HG03095 (cell line): ENCODE data around the gene SH3BP2.

Experiments used
- ATAC-seq: cut with Tn5 transposase; IDR thresholded peaks from one replicate; pipeline ENCODE4 v1.9.1; 2021; ENCODE audit warnings: moderate library complexity; ENCODE audit not compliant: unreplicated experiment

Gene SH3BP2, protein sequence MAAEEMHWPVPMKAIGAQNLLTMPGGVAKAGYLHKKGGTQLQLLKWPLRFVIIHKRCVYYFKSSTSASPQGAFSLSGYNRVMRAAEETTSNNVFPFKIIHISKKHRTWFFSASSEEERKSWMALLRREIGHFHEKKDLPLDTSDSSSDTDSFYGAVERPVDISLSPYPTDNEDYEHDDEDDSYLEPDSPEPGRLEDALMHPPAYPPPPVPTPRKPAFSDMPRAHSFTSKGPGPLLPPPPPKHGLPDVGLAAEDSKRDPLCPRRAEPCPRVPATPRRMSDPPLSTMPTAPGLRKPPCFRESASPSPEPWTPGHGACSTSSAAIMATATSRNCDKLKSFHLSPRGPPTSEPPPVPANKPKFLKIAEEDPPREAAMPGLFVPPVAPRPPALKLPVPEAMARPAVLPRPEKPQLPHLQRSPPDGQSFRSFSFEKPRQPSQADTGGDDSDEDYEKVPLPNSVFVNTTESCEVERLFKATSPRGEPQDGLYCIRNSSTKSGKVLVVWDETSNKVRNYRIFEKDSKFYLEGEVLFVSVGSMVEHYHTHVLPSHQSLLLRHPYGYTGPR

GRCh38 chr4:2792711-2793585, at the start of gene SH3BP2:
SH3BP2 (plus strand) TSS chr4:2793085; CDS start chr4:2820618, 27,533 bp downstream.
- ATAC-seq: peak; percentile 40

DNA sequence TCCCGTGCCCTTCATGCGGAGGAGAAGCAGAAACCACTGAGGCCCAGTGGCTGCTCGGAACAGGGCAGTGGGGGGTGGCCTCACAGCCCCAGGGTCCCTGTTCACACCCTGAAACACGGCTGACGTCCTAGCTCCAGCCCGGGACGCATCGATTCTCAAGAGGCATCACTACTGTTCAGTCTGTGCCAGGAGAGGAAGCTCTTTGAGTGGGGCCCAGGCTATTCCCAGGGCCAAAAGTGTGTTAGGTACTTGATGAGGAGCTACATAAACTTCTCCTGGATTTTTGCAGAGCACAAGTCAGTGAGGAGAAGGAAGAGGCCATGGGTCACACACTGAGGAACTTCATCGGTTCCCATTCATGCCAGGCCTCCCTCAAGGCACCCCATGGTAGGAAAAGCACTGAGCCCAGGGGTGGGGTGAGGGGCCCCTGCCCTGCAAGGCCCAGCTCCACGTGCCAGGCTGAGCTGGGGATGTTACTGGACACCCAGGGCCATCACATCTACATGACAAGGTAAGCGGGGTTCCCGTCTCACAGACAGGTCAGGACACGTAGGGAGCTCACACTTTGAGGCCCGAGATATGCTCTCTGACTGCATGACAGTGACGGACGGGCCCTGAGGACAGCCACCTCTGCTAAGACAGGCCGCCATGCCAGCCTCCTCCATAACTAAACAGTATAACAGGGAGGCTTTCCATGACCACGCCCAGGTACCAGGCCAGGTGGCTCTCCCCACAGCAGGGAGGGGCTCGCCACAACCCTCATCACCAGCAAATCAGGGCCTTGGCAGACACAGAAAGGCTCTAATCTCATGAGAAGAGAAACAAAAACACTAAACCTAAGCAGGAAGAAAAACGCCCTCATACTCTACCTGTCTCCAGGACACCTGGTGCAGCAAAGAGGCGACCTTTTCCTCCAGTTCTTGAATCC, 49.1 kb upstream of the SH3BP2 start:
- no peak for ATAC-seq

DNA sequence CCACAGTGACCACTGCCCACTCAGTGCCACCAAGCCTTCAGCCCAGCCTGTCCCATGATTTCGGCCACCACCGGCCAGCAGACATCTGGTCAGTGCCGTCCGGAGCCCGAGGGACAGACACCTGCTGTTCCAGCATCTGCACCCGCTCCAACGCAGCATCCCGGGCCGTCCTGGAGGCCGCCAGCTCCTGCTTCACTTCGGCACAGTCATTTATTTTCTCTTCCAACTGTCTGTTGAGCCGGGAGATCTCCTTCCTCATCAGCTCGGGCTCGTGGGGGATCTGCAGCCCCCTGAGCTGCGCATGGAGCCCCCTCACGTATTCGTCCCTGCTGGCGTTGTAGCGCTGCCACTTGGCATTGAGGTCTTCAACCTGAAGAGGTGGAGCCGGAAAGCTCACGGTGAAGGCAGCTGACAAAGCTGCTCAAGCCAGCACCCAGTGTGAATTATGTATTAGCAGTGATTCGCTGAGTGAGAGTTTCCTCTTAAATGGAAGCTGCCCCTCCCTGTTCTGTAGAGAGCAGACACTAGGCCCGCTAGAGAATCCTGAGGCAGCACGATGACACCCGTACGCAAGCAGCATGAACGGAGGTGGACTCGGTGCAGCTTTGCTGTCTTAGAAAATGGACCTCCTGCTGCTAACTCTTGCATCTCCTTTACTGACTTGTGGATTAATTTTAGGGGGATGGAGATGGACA, 48.2 kb upstream of the SH3BP2 start:
- ATAC-seq: no peak

- no peak for ATAC-seq
Measured at GRCh38 chr4:2745516-2745915, 47.4 kb upstream of the SH3BP2 start.

GRCh38 chr4:2745981-2746806, 46.7 kb upstream of the SH3BP2 start:
- ATAC-seq: peak; percentile 93

- ATAC-seq: no peak
Measured at GRCh38 chr4:2746891-2747695, 45.8 kb upstream of the SH3BP2 start.

DNA sequence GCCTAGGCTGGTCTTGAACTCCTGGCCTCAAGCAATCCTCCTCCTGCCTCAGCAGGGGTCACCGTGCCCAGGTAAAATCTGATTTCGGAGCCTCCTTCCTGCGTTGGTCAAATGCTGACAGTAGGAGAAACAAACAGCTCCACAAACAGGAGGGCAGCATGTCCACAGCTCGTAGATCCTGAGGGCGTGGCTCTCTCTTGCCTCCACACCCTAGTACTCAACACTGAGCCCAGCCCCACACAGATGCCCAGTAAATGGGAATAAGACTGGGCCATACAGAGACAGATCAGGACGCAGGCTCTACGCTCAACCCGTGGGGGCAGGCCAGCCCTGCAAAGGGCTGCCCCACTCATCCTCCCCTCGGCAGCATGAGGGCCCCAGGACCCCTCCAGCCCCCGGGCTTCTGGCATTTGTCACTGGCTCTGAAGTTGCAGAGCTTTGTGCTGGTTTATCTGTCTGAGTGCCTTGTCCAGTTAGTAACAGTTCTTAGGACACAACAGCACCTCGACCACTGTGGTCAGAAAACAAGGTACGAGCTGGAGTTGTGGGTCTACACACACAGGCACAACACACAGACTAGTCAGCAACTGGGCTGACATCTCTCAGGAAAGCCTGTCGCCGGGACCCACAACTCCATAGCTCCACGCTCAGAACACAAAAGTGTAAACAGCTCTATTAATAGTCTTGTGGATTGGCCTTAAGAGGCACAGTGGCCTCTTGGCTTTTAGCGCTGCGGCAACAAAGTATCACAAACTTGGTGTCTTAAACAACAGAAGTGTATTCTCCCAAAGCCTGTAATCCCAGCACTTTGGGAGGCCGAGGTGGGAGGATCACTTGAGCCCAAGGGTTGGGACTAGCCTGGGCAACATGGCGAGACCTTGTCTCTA, 41.9 kb upstream of the SH3BP2 start:
- no peak for ATAC-seq

DNA sequence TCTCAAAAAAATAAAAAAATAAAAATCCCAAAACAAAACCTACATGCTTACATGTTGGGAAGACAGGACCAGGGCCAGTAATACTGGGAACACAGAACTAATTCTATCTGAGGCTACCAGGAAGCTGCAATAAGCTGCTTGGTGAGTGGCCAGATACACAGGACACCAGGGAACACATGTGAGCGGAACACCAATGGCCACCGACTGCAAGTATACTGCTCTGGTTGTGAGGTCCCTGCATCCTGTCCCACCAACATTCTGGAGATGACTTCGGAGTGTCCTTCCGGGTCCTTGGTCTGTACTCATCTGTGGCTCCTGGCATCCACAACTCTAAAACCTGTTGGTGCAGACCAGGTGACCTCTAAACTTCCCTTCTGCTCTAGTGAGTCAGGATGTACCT, 39.4 kb upstream of the SH3BP2 start:
- no peak for ATAC-seq

- ATAC-seq: no peak
Measured at GRCh38 chr4:2754848-2755819, 37.8 kb upstream of the SH3BP2 start.

GRCh38 chr4:2755821-2756690, 36.8 kb upstream of the SH3BP2 start, which contains the start of gene TNIP2:
TNIP2 (minus strand) TSS chr4:2756336; CDS start chr4:2756289, 47 bp downstream.
- ATAC-seq: peak; percentile 54

- ATAC-seq: no peak
Measured at GRCh38 chr4:2756691-2757350, 36.1 kb upstream of the SH3BP2 start.

- ATAC-seq: no peak
Measured at GRCh38 chr4:2757426-2757825, 35.5 kb upstream of the SH3BP2 start.

DNA sequence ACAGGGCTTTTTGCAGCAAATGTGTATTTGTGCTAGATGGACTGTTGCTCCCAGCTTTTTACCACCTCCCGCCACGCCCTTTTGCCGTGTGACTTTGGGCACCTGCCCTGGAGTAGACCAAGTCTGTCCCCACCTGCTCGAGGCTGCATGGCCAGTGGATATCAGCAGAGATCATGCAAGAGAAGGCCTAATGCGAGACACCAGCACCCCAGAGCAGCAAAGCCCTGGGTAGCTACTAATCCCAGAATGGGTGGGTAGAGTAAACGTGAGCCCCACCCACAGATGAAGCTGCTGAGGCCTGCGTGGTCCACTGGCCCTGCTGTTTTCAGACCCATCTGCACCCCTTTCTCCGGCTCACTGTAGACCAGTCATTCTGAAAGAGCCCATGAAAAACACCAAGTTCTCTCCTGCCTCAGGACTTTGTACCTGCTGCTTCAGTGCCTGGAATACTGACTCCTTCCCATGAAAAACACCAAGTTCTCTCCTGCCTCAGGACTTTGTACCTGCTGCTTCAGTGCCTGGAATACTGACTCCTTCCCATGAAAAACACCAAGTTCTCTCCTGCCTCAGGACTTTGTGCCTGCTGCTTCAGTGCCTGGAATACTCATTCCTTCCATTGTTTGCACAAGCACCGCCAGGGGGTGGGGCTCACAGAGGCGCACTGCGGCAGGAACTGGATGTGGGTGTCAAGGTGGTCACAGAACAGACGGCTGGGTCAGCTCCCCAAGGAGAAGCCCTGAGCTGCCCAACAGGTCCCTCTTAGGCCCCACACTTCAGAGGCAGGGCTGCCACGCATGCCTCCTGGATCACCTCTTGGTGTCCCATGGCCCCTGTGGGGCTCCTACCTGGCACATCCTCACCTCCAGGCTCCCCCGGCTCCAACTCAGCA, 31.6 kb upstream of the SH3BP2 start:
- no peak for ATAC-seq

- ATAC-seq: no peak
Measured at GRCh38 chr4:2762048-2762447, 30.8 kb upstream of the SH3BP2 start.
